ENCODE results near the gene ELMO1. TPM values are rescaled to one million over a fixed set of nuclear protein-coding genes. Genes with fewer than 3 reads are reported as not detected.

ELMO1 gene
- total and polyA plus RNA-seq, 2 experiments from 2014 or later, result 6.5 to 24.9 TPM

- no peak for TF ChIP-seq CTCF (conservative IDR thresholded peaks at IDR 0.05; ENCODE audit: low read depth in 2 of 2)
- no peak for TF ChIP-seq ETS1 (IDR thresholded peaks at IDR 0.05)
- no peak for TF ChIP-seq CREB1 (CRISPR knock-in tag; IDR thresholded peaks at IDR 0.05; ENCODE audit: low read depth)
Measured at GRCh38 chr7:37441816-37442215, 6.8 kb downstream of the ELMO1 start (continued).

GRCh38 chr7:37441386-37441760, 7.3 kb downstream of the ELMO1 start:
- Histone ChIP-seq H3K79me2 (replicated peaks; ENCODE audit: insufficient read depth) (no peaks in the 10 kb centered on the region), H2AFZ (no peak overlapping the region), H3K4me2 (no peak overlapping the region), H3K27me3 (ENCODE audit: insufficient read depth) (0 out of 2 replicates have a peak, but pooled peaks cover 3% of the 10 kb centered on the region), H3K4me3 (no peak overlapping the region), H3K4me1 (ENCODE audit: insufficient read depth) (no peaks in the 10 kb centered on the region), H4K20me1 (replicated peaks; ENCODE audit: insufficient read depth) (no peaks in the 10 kb centered on the region; the same call in 1 of the 2 replicates), H3K9me2 (ENCODE audit: insufficient read depth) (no peaks in the 10 kb centered on the region), H3F3A (replicated peaks; ENCODE audit: low read depth) (no peaks in the 10 kb centered on the region), H3K36me3 (ENCODE audit: insufficient read depth) (no peaks in the 10 kb centered on the region), H3K27ac (ENCODE audit: low read depth) (no peak overlapping the region)
- Mint-ChIP-seq H3K4me1 (peaks cover 19% of the 10 kb centered on the region), H3K36me3 (ENCODE audit: low read depth) (no peaks in the 10 kb centered on the region), H3K27ac (no peak overlapping the region), H3K27me3 (ENCODE audit: insufficient read depth, low read depth, poor library complexity) (peaks cover 10% of the 10 kb centered on the region), H3K4me3 (no peak overlapping the region), H3K9me3 (no peaks in the 10 kb centered on the region)
- DNase-seq (ENCODE audit: low spot score) (no peak), ATAC-seq (no peak)
- TF ChIP-seq REST (IDR thresholded peaks at IDR 0.05; ENCODE audit: unreplicated experiment), result no peak
- TF ChIP-seq STAT1 (IDR thresholded peaks at IDR 0.05; ENCODE audit: unreplicated experiment), result no peak

- Histone ChIP-seq H3K36me3 (ENCODE audit: insufficient read depth) (no peaks in the 10 kb centered on the region), H3K27me3 (ENCODE audit: insufficient read depth) (no peaks in the 10 kb centered on the region), H4K20me1 (replicated peaks; ENCODE audit: insufficient read depth) (no peaks in the 10 kb centered on the region), H3F3A (replicated peaks; ENCODE audit: low read depth) (no peaks in the 10 kb centered on the region), H3K4me2 (no peak overlapping the region), H2AFZ (no peak overlapping the region), H3K79me2 (replicated peaks; ENCODE audit: insufficient read depth) (no peaks in the 10 kb centered on the region), H3K9me2 (ENCODE audit: insufficient read depth) (no peaks in the 10 kb centered on the region), H3K4me1 (ENCODE audit: insufficient read depth) (no peaks in the 10 kb centered on the region), H3K4me3 (no peak overlapping the region), H3K27ac (ENCODE audit: low read depth) (no peak overlapping the region)
- H3K27ac Mint-ChIP-seq, result peak overlapping the region; percentile 49; the same call in 1 of the 2 replicates
- H3K4me3 Mint-ChIP-seq, result no peak overlapping the region
- peaks cover 10% of the 10 kb centered on the region for H3K27me3 Mint-ChIP-seq (ENCODE audit: insufficient read depth, low read depth, poor library complexity)
- DNase-seq (ENCODE audit: low spot score) (no peak), ATAC-seq (no peak)
- no peaks in the 10 kb centered on the region for H3K9me3 Mint-ChIP-seq
- H3K4me1 Mint-ChIP-seq, result peaks cover 19% of the 10 kb centered on the region
- H3K36me3 Mint-ChIP-seq (ENCODE audit: low read depth), result no peaks in the 10 kb centered on the region
- TF ChIP-seq CTCF (conservative IDR thresholded peaks at IDR 0.05; ENCODE audit: low read depth in 2 of 2), result no peak
- TF ChIP-seq REST (IDR thresholded peaks at IDR 0.05; ENCODE audit: unreplicated experiment), result no peak
- TF ChIP-seq CREB1 (CRISPR knock-in tag; IDR thresholded peaks at IDR 0.05; ENCODE audit: low read depth), result no peak
- TF ChIP-seq STAT1 (IDR thresholded peaks at IDR 0.05; ENCODE audit: unreplicated experiment), result no peak
- TF ChIP-seq NANOG (IDR thresholded peaks at IDR 0.05; ENCODE audit: borderline replicate concordance), result no peak
- TF ChIP-seq POLR2AphosphoS5 (IDR thresholded peaks at IDR 0.05; ENCODE audit: low read depth), result no peak
Measured at GRCh38 chr7:37440738-37441385, 7.8 kb downstream of the ELMO1 start.

All from GM23338 (cell line).